GM06990 (cell line): ENCODE results near the gene CAPRIN2.

Experiments
- DNase-seq: peaks from one replicate; pipeline ENCODE4 v3.0.0-alpha.2; 2011; ENCODE audit not compliant: insufficient read length; ENCODE audit errors: extremely low read depth
- H3K27me3 ChIP-seq: replicated peaks from 2 replicates; pipeline ENCODE4 v1.6.0; 2011; ENCODE audit warnings: low read length; ENCODE audit not compliant: control insufficient read depth, insufficient read depth
- H3K36me3 ChIP-seq: 2 replicates; pipeline ENCODE4 v1.5.1; 2011; ENCODE audit warnings: low read length; ENCODE audit not compliant: control insufficient read depth, insufficient read depth
- H3K4me3 ChIP-seq: replicated peaks from 2 replicates; pipeline ENCODE4 v1.5.1; 2011; ENCODE audit warnings: low read depth, mild to moderate bottlenecking, control low read depth, low read length
- CTCF ChIP-seq: IDR thresholded peaks from 2 replicates; pipeline ENCODE4 v1.5.1; 2011; ENCODE audit warnings: low read length, control low read depth, mild to moderate bottlenecking, inconsistent platforms; ENCODE audit not compliant: insufficient read depth, poor library complexity, severe bottlenecking

CAPRIN2 gene

GRCh38 chr12:30707613-30708342, 47.0 kb downstream of the CAPRIN2 start:
- H3K36me3 ChIP-seq: peaks cover 3% of the 10 kb centered on the region
- TF ChIP-seq CTCF: no peak
- no peaks in the 10 kb centered on the region for H3K27me3 ChIP-seq
- H3K4me3 ChIP-seq: no peak overlapping the region
- DNase-seq: no peak

GRCh38 chr12:30706476-30706875, 48.3 kb downstream of the CAPRIN2 start:
- Histone ChIP-seq H3K27me3 (no peaks in the 10 kb centered on the region), H3K4me3 (no peak overlapping the region), H3K36me3 (peaks cover 3% of the 10 kb centered on the region)
- no peak for TF ChIP-seq CTCF
- DNase-seq: no peak

- no peak for TF ChIP-seq CTCF
Observed at GRCh38 chr12:30701056-30701455, 53.7 kb downstream of the CAPRIN2 start.

GRCh38 chr12:30700216-30700900, 54.4 kb downstream of the CAPRIN2 start:
- no peak for DNase-seq
- Histone ChIP-seq H3K4me3 (no peak overlapping the region), H3K27me3 (no peaks in the 10 kb centered on the region), H3K36me3 (no peaks in the 10 kb centered on the region)
- no peak for TF ChIP-seq CTCF

More at GRCh38 chr12:30701056-30701455, 53.7 kb downstream of the CAPRIN2 start:
- Histone ChIP-seq H3K4me3 (no peak overlapping the region), H3K36me3 (no peaks in the 10 kb centered on the region), H3K27me3 (no peaks in the 10 kb centered on the region)
- no peak for DNase-seq

GRCh38 chr12:30698346-30698745, 56.4 kb downstream of the CAPRIN2 start:
- Histone ChIP-seq H3K27me3 (no peaks in the 10 kb centered on the region), H3K4me3 (no peak overlapping the region), H3K36me3 (no peaks in the 10 kb centered on the region)
- no peak for TF ChIP-seq CTCF
- DNase-seq: no peak
